HL-60 (cell line): ENCODE data around the gene SPATA22.

Experiments
- DNase-seq, 2 experiments: peaks; one replicate each; pipeline ENCODE4 v3.0.0-alpha.2; 2010 to 2020; ENCODE audit warnings: low read depth in 1 of 2, low spot score in 1 of 2
- H3K27ac ChIP-seq: fragments of 250-450 bp; sonication (Bioruptor Pico); replicated peaks from 2 replicates; pipeline ENCODE4 v1.5.1; 2020; ENCODE audit warnings: mild to moderate bottlenecking, moderate library complexity
- H3K27me3 ChIP-seq: fragments of 250-450 bp; sonication (Bioruptor Pico); 2 replicates; pipeline ENCODE4 v1.5.1; 2021; ENCODE audit warnings: mild to moderate bottlenecking, moderate library complexity; ENCODE audit not compliant: insufficient read depth, poor library complexity, severe bottlenecking
- H3K4me3 ChIP-seq: replicated peaks from 2 replicates; pipeline ENCODE4 v1.5.1; 2011; ENCODE audit warnings: mild to moderate bottlenecking, control low read depth, low read length; ENCODE audit not compliant: insufficient read depth
- GABPA ChIP-seq: IDR thresholded peaks from 2 replicates; pipeline ENCODE4 v1.6.1; 2012; ENCODE audit warnings: low read depth
- POLR2AphosphoS5 ChIP-seq: IDR thresholded peaks from 2 replicates; pipeline ENCODE4 v1.6.1; 2012; ENCODE audit warnings: low read depth
- SPI1 ChIP-seq: IDR thresholded peaks from 2 replicates; pipeline ENCODE4 v1.6.1; 2012; ENCODE audit warnings: low read depth, mild to moderate bottlenecking, borderline replicate concordance
- TF ChIP-seq, protein P1 (sequence below): IDR thresholded peaks from one replicate; pipeline ENCODE4 v1.5.1; 2011; ENCODE audit warnings: low read length, control low read depth, inconsistent platforms; ENCODE audit not compliant: insufficient read depth
- TF ChIP-seq, protein P2 (sequence below): IDR thresholded peaks from 2 replicates; pipeline ENCODE4 v1.6.1; 2012; ENCODE audit warnings: low read depth; ENCODE audit not compliant: insufficient replicate concordance

The SPATA22 gene

DNA sequence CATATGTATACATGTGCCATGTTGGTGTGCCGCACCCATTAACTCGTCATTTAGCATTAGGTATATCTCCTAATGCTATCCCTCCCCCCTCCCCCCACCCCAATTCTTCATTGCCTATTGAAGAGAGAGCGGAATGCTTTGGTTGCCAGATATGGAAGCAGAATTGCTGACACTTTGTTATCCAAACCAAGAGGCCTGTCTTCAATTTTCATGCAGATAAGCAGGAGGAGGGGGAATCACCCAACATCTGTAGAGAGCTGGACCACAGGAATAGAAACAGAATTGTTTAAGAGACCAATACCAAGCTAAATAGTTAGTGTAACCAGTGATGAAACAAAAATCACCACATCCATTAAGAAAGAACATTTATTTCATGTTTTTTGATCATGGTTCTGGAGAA, 11.2 kb upstream of the SPATA22 start:
- TF ChIP-seq GABPA (no peak), POLR2AphosphoS5 (no peak), SPI1 (no peak)
- TF ChIP-seq, protein P1, sequence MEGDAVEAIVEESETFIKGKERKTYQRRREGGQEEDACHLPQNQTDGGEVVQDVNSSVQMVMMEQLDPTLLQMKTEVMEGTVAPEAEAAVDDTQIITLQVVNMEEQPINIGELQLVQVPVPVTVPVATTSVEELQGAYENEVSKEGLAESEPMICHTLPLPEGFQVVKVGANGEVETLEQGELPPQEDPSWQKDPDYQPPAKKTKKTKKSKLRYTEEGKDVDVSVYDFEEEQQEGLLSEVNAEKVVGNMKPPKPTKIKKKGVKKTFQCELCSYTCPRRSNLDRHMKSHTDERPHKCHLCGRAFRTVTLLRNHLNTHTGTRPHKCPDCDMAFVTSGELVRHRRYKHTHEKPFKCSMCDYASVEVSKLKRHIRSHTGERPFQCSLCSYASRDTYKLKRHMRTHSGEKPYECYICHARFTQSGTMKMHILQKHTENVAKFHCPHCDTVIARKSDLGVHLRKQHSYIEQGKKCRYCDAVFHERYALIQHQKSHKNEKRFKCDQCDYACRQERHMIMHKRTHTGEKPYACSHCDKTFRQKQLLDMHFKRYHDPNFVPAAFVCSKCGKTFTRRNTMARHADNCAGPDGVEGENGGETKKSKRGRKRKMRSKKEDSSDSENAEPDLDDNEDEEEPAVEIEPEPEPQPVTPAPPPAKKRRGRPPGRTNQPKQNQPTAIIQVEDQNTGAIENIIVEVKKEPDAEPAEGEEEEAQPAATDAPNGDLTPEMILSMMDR, result no peak
- TF ChIP-seq, protein P2, sequence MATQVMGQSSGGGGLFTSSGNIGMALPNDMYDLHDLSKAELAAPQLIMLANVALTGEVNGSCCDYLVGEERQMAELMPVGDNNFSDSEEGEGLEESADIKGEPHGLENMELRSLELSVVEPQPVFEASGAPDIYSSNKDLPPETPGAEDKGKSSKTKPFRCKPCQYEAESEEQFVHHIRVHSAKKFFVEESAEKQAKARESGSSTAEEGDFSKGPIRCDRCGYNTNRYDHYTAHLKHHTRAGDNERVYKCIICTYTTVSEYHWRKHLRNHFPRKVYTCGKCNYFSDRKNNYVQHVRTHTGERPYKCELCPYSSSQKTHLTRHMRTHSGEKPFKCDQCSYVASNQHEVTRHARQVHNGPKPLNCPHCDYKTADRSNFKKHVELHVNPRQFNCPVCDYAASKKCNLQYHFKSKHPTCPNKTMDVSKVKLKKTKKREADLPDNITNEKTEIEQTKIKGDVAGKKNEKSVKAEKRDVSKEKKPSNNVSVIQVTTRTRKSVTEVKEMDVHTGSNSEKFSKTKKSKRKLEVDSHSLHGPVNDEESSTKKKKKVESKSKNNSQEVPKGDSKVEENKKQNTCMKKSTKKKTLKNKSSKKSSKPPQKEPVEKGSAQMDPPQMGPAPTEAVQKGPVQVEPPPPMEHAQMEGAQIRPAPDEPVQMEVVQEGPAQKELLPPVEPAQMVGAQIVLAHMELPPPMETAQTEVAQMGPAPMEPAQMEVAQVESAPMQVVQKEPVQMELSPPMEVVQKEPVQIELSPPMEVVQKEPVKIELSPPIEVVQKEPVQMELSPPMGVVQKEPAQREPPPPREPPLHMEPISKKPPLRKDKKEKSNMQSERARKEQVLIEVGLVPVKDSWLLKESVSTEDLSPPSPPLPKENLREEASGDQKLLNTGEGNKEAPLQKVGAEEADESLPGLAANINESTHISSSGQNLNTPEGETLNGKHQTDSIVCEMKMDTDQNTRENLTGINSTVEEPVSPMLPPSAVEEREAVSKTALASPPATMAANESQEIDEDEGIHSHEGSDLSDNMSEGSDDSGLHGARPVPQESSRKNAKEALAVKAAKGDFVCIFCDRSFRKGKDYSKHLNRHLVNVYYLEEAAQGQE, result no peak
- Histone ChIP-seq H3K27ac (no peak overlapping the region), H3K27me3 (no peaks in the 10 kb centered on the region), H3K4me3 (no peak overlapping the region)
- DNase-seq, result no peak

DNA sequence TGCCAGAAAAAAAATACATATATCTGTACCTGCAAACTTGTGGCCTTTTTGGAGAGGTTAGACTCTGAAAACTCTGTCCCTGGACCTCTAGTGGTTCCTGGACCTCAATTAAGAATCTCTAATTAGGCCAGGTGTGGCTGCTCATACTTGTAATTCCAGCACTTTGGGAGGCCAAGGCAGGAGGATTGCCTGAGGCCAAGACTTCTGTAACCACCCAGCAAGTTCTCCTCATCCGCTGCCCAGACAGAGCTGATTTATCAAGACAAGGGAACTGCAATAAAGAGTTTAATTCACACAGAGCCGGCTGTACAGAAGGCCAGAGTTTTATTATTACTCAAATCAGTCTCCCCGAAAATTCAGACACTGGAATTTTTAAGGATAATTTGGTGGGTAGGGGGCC, 8.4 kb upstream of the SPATA22 start:
- Histone ChIP-seq H3K27ac (no peak overlapping the region), H3K4me3 (no peak overlapping the region), H3K27me3 (no peaks in the 10 kb centered on the region)
- DNase-seq, result no peak
- TF ChIP-seq, protein P2, result no peak
- no peak for TF ChIP-seq GABPA
- TF ChIP-seq, protein P1, result no peak
- no peak for TF ChIP-seq SPI1
- TF ChIP-seq POLR2AphosphoS5, result no peak

DNA sequence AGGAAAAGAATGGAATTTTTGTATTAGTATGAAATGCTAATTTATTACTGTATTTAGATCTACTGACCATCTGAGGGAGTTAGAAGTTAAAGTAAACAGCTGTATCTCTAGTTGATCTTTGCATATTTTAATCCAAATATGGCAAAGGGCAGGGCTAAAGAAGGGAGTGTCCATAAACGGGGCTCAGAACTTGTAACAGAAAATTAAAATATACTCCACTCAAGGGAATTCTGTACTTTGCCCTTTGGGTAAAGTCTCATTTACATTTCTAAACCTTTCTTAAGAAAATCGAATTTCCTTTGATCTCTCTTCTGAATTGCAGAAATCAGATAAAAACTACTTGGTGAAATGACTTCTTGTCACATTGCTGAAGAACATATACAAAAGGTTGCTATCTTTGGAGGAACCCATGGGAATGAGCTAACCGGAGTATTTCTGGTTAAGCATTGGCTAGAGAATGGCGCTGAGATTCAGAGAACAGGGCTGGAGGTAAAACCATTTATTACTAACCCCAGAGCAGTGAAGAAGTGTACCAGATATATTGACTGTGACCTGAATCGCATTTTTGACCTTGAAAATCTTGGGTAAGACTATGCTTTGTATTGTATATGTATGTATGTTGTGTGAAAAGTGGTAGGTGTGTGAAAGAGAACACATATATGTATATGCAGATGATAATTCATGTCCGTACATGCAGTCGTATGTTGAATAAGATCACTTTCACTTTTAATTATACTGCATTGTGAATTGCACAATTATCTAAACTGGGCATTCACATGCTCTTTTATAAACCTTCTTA, 4.4 kb upstream of the SPATA22 start, which contains the start of gene ASPA:
Gene ASPA (plus strand): TSS at position 186 of the 799 bp plus-strand sequence. CDS start 163 bp downstream, at position 349.
- Histone ChIP-seq H3K4me3 (no peak within 1 kb of the TSS), H3K27me3 (no peaks in the 10 kb centered on the region), H3K27ac (no peak within 1 kb of the TSS)
- no peak for DNase-seq
- TF ChIP-seq GABPA, result no peak
- TF ChIP-seq, protein P2, result no peak
- TF ChIP-seq SPI1, result no peak
- no peak for TF ChIP-seq POLR2AphosphoS5
- TF ChIP-seq, protein P1, result no peak
